ENCODE results near the gene FOXJ3.

Gene FOXJ3

DNA sequence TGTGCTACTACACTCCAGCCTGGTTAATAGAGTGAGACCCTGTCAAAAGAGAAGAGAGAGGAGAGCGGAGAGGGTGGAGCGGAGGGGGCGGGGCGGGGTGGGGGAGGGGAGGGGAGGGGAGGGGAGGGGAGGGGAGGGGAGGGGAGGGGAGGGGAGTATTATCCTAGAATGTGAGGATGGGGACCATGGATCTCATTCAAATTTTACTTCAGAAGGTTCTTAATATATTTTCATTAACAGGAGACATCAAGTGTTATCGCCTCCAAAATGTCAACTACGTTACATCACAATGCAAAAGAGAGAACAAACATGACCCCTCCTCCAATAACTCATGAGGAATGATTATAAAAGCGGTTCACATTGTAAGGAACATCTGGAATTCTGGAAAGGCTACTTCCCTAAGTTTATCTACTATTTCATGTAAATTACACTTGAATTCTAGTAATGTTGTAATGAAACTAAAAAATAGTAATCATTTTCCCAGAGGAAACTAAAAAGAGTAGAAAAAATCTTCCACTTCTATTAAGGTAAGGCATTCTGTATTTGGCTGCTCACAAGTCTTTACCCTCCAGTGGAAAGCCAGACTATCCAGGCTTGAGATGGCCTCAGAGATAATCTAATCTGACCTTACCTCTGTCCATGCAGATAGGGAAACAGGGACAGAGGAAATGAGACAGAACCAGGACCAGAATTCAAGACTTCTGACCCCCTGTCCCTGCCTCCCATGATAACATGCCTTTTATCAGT lies 151.7 kb downstream of the FOXJ3 start:
- DNase-seq = no peak

DNA sequence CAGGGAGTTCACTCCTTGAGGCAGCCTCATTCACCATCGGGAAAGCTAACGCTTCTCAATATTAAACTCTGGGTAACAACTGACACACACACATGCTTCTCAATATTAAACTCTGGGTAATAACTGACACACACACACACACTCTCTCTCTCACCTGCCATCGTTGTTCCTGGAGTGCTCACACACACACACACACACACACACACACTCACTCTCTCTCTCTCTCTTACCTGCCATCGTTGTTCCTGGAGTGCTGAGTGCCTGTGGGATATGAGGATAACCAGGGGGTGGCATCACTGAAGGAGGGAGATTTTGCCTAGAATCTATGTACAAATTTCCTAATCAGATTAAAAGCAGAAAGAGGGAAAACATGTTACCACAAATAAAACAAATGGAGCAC lies 153.3 kb downstream of the FOXJ3 start:
- no peak for DNase-seq

DNA sequence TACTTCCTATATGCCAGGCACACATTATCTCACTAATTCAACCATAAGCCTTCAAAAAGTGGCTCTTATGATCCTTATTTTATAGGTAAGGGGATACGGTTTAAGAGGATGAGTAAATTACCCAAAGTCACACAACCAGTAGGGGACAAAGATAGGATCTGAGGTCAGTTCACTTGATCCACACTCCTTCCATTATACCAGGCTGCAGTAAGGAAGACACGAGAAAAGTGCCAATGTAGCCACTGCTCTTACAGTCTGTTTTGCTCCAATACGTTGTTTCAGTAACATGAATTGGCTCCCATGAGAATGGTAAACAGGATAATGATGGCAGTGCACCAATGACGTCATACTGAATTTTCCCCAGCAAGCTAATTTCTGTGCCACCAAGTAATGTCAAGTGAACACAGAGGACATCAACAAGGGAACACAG lies 155.1 kb downstream of the FOXJ3 start:
- DNase-seq = no peak

DNA sequence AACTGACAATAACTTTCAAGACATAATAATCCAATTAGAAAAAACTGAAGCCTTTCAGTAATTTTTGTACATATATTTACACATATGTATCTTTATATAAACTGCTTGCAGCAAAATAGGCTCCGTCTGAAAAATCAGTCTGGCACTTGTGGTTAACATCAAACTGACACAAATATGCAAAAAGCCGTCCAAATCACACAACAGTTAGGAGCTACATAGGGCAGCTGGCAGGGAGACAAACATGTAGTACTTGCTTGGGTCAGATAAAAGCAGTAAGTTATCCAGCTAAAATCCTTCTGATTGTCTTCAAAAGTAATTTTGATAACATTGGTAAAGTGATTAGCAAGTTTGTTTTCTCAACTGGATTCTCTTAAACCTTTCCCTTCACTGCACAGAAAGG lies 155.8 kb downstream of the FOXJ3 start:
- DNase-seq = no peak

DNA sequence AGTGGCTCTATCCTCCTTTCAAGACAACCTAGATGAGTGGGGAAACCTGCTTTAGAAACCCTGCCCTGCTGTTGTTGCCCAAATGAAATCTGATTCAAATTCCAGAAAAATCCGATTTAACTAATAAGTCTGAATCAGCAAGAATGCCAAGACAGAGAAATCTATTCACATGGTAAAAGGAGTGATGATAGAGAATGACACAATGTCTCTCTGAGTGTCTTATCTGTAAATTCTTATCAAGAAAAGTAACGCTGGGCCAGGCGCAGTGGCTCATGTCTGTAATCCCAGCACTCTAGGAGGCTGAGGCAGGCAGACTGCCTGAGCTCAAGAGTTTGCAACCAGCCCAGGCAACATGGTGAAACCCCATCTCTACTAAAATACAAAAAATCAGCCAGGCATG lies 156.8 kb downstream of the FOXJ3 start:
- DNase-seq = no peak

DNA sequence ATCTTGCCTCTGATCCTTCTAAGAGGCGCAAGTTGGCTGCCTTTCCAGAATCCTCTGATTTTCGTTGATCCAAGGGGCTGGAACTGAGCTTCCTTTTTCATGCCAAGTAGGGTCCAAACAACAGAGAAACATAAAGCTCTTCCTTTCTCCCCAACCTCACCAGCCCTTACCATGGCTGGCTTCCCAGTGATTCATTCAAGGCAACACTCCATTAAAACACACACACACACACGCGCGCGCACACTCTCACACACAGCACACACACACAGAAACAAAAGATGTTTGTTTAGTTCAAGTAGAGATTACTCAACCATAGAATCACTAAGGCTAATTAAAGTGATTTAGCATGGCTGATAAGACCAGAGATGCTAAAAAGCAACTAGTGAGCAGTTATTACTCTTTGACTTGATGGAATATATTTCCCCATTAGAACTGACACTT lies 157.5 kb downstream of the FOXJ3 start:
- DNase-seq = no peak

DNA sequence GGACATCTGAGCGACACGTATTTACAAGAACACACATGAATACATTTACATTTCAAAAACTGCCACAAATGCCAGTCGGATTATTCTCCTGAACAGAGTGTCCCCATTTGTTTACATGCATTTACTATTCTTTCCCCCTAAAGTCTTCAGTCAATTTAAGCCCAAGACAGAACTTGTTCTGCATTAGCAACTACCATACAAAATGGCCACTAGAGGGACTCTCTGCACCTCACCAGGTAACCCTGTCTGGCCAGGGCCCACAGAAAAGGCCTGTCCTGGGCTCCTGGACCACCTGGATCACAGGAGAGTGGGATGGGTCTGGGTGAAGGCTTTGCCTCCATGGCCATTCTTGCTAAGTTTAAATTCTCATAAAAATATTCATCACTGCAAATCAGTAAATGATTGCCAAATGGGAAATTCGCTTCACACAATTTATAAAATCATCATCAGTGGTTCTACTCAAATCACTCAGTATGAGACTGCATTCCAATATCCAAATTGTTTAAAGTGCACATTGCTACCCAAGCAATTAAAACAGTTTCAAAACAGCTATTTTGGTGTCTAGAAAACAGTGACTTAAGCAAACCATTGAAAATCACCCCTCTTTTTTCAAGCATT lies 158.0 kb downstream of the FOXJ3 start:
- DNase-seq = no peak

DNA sequence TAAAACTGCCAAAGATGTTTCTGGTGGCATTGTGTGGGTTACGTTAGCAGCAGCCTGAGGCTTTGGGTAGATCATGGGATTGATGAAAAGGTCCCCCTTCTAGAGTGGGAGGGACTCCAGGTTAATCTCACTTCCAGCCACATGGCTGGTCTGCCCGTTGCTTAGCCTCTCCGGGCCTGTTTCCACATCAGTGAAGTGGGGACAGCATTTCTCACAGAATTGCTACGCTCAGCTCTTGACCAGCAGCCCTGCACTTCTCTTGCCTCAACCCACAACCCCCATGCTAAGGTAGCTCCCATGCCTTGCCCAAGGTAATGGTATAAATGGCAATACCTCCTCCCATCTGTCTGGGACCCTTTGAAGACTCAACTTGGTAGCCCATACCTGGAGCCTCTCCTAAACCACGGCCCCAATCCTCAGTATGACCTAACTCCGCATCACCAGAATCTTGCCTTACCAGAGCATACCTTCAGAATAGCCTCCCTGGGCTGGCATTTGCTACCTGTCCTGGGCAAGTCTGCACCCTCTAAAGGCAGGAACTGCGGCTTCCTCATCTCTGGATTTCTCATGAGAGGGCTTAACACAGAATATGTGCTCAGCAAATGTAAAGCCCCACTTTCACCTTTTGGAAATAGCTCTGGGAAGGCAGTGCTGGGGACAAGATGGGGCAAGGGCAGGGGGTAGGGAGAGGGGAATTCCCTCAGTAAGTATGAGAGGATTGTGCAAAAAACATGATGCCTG lies 159.6 kb downstream of the FOXJ3 start:
- DNase-seq = no peak

DNA sequence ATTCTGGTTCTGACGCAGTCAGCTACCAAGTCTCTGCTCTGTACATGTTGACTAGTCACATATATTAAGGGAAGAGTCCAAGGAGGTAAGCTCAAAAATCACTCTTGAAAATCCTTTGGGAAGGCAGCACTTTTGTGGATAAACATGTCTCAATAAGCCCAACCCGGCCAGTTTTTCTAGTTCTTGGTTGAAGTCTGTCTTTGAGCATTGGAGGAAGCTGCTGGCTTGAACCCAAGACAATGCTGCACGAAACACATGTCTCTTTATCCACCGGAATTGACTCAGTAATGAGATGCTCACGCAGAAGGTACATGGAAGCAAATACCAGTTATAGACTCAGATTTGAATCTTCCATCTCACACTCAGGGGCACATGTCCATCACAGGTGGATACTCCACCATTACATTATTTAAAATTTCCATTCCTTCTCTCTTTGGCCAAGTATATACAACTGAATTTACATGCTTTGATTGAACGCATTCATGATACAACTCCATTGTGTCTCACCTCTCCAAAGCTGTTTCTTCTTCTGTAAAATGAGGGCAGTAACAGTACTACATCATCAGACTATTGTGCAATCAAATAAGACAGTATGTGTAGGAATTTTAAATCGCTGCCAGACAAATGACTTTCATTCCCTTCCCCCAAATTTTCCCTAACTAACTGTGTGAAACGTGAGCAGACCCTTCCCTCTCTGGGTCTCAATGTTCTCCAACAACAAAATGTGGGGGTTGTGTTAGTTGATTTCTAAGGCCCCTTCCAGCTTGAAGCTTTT lies 160.9 kb downstream of the FOXJ3 start:
- no peak for DNase-seq

DNA sequence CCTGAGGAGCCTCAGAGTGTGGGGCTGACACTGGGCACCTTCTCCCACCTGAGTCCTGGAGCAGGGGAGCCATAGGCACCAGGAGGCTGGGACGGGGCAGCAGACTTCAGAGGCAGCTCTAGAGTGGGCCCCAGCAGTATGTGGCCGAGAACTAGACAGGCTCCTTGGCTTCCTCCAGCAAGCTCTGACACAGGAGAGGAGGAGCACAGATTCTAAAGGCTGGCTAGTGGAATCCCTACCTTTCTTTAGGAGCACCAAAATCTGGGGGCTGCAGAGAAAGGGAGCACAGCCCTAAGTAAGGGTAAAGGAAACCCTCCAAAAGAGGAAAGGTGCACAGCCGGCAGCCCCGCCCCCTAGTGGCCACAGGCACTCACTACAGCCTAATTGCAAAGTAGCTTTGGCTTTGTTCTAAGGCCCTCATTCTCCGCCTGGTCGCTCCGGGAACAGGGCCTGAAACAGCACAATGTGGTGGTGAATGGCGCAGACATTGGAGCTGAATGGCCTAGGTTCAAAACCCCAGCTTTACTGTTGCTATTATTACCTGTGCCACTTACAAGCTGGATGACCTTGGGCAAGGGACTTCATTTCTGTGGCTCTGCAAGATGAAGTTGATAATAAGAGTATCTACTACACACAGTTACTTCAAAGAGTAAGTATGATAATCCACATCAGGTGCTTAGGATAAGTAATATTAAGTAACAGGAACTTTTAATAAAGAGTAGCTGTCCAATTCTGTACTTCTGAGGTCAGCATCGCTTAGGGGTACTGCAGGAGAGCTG lies 161.7 kb downstream of the FOXJ3 start:
- peak; percentile 37 to 51 (median 45) for DNase-seq

DNA sequence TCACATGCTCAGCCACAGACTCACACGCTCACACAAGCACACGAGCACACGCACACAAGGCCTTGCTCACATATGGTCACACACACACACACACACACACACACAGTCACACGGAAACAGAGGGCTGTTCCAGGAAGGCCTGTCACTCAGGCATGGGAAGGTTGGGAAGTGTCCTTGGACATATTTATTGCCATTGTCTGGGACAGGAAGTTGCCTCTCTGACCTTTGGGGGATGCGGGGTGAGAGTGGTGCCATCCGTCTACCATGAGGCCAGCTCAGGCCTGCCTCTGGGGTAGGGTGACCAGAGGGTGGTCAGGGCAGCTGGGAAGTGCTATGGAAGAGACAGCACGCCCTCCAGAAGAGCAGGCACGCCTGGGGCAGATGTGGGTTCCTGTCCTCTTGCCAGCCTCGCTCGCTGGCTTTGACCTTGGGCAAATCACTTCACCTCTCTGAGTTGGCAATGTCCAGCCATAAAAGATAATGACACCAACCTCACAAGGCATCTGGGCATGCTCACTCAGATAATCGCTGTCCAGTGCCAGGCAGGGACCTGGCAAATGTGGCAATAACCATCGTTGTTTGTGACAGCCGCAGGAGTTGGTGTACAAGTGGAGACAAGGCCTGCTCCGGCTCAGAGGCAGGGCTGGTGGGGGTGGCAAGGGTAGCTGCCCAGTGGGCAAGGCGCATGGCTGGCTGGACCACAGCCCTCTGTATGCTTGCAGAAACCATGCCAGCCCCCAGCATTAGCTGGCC lies 162.5 kb downstream of the FOXJ3 start:
- no peak for DNase-seq

DNA sequence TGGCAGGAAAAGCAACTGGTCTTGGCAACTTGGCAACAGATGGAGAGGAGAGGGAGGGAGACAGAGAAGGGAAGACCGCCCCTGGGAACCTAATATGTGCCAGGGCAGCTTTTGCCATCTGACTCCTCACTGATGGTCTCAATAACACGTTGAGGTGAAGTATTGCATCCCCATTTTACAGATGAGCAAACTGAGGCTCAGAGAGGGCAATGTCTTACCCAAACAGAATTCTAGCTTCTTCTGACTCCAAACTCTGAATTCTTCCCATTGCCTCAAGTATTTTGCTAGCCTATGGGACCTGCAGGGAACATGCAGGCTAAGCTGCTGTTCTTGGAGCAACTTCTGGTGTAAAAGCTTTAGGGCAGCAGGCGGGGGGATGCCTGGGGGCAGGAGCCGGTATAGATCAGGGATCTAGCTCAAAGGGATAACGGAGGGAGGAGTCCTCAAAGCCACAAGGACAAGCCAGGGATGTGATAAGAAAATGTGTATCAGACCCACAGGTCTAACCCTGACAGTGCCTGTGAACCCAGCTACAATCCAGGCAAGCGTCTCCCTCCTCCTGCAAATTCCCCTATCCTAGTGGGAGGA lies 163.3 kb downstream of the FOXJ3 start:
- no peak for DNase-seq

DNA sequence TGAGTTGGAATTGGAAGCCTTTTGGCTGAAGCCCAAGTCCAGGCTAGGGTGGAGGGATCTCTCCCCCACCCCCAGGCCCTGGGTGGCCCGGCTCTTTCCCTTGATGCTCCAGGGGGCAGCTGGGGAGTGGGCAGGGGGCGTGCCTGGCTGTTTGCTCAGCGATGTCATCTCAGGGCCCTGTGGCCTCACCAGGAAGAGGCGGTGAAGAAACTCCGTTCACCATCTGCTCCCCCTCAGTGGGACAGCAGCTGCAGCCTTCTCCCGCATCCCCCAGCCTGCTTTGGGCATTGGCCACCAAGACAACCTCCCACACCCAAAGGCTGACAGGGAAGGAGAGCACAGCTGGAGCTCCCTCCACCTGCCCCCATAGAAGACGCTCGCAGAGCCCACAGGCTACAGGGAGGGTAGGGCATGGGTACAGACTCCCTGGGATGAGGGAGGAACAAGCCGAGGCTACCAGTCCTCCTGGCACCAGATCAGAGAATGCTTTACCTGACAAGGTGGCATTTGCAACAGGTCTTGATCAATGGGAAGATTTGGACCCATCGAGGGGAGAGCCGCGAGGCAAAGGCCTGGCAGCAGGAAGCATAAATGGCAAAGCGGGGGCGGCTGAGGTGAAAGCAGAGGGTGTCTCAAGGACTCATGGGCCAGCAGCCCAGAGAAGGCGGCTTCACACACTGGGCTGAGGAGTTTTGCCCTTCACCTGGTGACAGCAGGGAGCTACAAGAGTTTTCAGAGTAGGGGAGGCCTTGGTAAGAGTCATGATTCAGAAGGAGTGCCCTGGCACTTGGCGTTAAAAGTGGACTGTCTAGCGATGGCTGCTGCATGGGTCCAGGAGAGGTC lies 164.0 kb downstream of the FOXJ3 start:
- no peak for DNase-seq

DNA sequence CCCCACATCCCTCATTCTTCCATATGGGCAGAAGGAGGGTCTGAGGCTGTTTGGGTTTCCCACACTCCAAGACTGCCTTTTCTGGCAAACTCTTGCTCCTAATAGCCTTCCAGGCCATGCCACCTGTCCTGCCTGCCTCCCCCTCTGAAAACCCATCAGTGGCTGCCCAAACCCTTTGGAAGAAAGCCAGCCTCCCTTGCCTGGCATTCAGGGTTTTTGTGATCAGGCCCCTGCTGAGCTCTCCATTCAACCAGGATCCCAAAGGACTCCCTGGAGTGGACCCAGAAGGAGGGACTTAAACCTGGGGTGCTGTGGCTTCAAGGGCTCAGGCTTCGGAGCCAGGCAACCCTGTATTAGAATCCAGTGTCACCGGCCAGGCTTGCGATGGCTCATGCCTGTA lies 166.3 kb downstream of the FOXJ3 start:
- no peak for DNase-seq

DNA sequence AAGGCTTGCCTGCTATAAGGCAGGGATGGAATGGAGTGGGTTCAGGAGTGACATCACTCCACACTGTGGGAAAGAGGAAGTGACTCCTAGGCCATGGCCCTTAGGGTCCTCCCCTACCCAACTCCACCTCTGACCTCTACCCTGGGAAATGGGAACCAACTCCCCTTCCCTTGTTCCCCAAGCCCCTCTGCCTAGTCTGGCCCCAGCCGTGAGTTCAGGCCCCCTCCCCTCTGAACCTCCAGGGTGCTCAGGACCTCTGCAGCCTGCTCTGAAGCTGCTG lies 166.7 kb downstream of the FOXJ3 start:
- no peak for DNase-seq

DNA sequence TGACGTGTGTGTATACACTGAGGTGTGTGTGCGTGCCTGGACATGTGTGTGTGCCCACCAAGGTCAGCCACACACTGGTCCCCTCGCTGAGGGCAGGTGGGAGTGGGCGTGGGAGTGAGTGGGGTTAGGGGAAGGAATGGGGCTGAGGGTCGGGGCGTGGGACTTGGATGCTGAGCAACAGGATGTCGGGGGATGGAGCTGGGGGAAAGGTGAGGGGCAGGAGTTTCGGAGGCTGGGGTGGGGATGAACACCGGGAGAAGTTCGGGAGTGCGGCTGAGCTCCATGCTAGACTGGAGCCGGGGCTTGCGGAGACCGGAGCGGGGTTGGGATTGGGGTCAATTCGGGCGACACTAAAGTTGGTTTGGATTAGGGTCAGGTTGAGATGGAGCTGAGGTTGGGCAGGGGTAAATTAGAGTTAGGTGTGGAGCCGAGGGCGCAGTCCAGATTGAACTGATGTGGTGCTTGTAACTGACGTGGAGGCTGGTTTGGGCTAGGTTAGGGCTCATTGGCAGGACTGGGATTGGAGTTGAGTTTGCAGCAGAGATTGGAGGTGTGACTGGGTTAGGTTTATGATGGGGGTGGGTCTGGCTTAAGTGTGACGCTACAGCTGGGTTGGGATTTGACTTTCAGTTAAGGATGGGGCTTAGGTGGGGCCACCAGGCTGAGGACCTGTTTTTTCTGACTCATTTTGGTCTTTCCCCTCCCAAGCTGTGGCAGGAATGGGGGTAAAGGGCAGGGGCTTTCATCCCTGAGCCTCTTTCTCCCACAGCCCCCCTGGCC lies 167.2 kb downstream of the FOXJ3 start:
- DNase-seq = no peak

DNA sequence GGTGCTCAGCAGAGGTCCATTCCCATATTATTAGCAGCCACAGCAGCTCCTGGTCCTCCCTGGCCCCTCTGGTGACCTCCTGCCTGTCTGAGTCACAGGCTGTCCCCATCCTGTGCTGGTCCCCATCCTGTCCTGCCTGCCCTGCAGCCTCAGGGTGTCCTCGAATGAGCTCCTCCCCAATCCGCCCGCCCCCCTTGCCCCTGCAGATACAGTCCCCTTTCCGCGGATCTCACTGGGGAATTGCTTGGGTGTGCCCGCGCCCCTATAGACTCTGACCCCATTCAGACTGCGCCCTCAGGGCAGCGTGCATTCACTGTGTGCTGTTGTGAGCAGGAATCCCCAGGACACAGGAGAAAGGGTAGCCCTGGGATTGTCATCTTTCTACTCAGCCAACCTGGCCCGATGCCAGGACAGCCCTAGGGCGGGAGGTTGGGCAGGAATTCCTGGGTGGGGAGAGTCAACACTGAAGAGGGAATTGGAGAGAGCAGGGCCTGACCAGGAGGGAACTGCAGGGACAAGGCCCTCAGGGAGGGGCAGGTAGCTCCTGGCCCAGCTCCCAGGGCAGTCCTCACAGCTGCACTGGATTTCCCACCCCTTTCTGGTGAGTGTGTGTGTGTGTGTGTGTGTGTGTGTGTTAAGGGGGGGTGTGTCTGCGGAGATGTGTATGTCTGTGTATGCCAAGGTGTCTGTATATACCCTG lies 169.4 kb downstream of the FOXJ3 start:
- DNase-seq = no peak

DNA sequence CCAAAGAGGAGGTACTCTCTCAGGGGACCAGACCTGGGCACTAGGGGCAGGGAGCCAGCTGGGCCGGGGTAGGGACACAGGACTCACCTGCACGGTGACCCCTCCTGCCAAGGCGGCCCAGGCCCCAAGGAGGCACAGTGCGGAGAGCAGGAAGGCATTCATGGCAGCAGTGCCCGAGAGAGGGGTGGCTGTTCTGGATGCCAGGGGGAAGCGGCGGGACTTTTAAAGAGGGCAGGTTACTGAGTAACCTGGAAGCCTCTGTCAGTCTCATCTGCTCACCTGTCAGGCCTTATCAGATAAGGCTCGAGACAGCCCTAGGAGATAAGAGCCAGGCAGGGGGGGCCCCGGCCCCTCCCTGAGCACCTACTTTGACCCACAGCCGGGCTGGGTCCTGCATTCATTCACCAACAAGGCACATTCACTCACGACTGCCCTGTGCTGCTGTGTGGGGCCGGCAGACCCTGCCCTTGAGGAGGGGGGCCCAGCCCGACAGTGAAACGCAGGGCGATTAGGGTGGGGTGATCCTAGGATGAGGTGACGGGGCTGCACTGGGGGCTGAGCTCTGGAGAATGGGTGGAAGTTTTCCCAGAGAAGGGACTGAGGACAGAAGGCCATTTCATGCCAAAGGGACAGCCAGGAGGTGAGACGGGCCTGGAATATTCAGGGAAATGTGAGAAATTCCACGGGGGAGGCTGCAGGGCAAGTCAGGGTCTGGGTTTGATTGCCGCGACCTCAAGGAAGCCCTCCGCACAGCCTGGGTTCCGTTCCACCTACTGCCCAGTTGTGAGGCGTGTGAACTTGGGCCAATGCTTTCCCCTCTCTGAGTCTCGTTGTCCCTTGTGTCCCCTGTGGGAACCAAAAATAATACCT lies 170.2 kb downstream of the FOXJ3 start, which contains the start of gene GUCA2A:
Gene GUCA2A (minus strand): TSS at position 195 of the 870 bp plus-strand sequence. CDS start 33 bp downstream, at position 162.
- no peak for DNase-seq

Data from activated CD4-positive, CD25-positive, alpha-beta regulatory T cell (primary cell).